ENCODE measurements around the gene CNOT6L. TPM values are rescaled to one million over a fixed set of nuclear protein-coding genes. Genes with fewer than 3 reads are reported as not detected.
"Not testable (repeated sequence)": the region's sequence is repeated elsewhere in the genome, so short reads cannot be mapped to it uniquely, and the experiment has no call there.

The CNOT6L gene
- total RNA-seq, 1 experiment from 2014 or later = 1.9 TPM

DNA sequence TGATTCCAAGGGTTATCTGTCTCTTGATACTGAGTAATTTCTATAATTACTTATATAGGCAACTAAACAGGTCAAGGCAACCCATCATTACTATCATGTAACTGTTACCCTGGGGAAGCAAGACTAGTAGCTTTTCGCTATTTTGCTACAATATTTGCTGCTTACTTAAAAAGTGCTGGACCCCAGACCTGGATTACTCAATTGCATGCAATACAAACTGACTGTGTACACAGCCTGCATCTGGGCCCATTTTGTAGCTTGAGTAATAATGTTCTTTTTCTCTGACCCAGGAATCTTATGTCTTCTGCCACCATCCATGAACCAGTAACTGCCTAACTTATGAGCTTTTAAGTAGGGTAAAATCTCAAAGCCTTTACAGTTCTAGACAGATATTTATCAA, 53.4 kb downstream of the CNOT6L start:
- no peak for DNase-seq
- no peaks in the 10 kb centered on the region; the same call in 1 of the 2 replicates for H3K36me3 ChIP-seq
- no peak overlapping the region for H3K4me3 ChIP-seq
- peaks cover 6% of the 10 kb centered on the region; the same call in 1 of the 2 replicates for H3K9me3 ChIP-seq
- H3K27me3 ChIP-seq = no peaks in the 10 kb centered on the region

DNA sequence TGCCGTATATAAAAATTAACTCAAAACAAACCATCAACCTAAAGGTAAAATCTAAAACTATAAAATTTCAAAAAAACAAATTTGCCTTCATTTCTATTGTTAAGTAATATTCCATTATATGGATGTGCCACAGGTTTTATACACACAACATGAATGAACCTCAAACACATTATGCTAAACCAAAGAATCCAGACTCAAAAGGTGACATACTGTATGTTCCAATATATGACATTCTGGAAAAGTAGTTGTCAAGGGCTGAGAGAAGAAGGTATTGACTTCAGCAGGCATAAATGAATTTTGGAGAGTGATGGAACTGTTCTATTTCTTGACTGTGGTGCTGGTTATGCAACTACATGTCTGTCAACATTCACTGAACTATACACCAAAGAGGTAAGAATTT, 56.6 kb downstream of the CNOT6L start:
- peaks cover 6% of the 10 kb centered on the region; the same call in 1 of the 2 replicates for H3K9me3 ChIP-seq
- DNase-seq = no peak
- no peaks in the 10 kb centered on the region for H3K27me3 ChIP-seq
- no peak overlapping the region for H3K4me3 ChIP-seq
- no peaks in the 10 kb centered on the region; the same call in 1 of the 2 replicates for H3K36me3 ChIP-seq

DNA sequence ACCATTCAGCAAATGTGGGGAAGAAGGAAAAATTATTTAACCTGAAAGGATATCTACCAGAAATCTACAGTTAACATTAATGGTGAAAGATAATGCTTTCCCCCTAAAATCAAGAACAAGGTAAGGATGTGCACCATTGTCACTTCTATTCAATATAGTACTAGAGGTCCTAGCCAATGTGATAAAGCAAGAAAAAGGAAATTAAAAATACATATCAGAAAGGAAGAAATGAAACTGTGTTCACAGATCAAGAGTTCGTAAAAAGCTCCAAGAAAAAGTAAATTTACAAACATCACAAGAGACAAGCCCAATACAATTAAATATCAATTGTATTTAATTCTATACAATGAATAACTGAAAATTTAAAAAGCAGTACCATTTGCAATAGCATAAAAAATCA, 57.6 kb downstream of the CNOT6L start:
- peaks cover 6% of the 10 kb centered on the region; the same call in 1 of the 2 replicates for H3K9me3 ChIP-seq
- H3K36me3 ChIP-seq = no peaks in the 10 kb centered on the region; the same call in none of the 2 replicates
- no peak for DNase-seq
- no peaks in the 10 kb centered on the region for H3K27me3 ChIP-seq
- no peak overlapping the region for H3K4me3 ChIP-seq

DNA sequence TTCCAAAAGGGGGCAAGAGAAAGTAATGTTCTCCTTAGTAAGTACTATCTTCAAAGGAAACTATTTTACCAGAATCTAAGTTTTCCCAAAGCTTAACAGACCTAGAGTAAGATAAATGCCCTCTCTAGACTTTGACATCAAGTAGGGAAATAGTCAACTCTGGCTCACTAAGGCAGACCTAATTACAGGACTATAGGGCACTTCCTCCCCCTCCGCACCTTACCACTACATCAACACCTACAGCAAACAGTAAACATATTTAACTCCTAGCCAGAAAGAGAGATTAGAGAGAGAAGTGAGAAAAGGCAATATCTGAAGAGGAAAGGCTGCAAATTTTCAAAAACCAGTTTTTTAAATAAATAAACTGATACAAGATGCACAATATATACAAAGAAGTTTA, 60.4 kb downstream of the CNOT6L start:
- Histone ChIP-seq H3K9me3 (peaks cover 6% of the 10 kb centered on the region; the same call in 1 of the 2 replicates), H3K27me3 (no peaks in the 10 kb centered on the region)
- DNase-seq = no peak

DNA sequence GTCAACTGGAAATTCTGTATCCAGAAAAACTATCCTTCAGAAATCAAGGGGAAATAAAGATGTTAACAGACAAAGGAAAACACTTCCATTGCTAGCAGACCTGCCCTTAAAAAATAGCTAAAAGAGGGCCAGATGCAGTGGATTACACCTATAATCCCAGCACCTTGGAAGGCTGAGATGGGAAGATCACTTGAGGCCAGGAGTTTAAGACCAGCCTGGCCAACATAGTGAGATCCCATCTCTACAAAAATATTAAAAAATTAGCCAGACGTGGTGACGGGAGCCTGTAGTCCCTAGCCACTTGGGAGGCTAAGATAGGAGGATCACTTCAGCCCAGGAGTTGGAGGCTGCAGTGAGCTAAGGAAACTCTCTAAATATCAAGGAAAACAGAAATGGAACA, 67.4 kb downstream of the CNOT6L start:
- Histone ChIP-seq H3K9me3 (no peaks in the 10 kb centered on the region), H3K4me3 (no peak overlapping the region), H3K36me3 (peaks cover 4% of the 10 kb centered on the region; the same call in 1 of the 2 replicates), H3K27me3 (no peaks in the 10 kb centered on the region)
- no peak for DNase-seq

More for the DNA sequence above, 60.4 kb downstream of the CNOT6L start:
- H3K4me3 ChIP-seq = no peak overlapping the region
- H3K36me3 ChIP-seq = peaks cover 4% of the 10 kb centered on the region

DNA sequence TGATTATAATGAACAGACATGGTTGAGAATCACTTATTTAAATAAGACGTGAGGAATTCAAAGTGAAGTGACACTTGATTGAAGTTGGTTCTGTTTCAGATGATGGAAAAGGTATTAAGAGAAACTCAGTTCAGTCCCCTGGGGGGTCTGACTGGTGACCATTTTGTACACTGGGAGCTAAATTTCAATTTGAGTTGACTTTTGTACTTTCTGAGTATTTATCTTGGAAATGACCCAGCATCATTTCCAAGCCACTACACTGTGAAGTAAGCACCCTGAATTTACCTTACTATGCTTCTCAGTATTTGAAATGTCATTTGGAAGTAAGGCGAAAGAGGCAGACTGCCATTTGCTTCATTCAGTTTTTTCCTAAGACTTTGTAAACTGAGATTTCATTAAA, 73.4 kb downstream of the CNOT6L start:
- no peaks in the 10 kb centered on the region for H3K9me3 ChIP-seq
- H3K27me3 ChIP-seq = no peaks in the 10 kb centered on the region
- no peak for DNase-seq

DNA sequence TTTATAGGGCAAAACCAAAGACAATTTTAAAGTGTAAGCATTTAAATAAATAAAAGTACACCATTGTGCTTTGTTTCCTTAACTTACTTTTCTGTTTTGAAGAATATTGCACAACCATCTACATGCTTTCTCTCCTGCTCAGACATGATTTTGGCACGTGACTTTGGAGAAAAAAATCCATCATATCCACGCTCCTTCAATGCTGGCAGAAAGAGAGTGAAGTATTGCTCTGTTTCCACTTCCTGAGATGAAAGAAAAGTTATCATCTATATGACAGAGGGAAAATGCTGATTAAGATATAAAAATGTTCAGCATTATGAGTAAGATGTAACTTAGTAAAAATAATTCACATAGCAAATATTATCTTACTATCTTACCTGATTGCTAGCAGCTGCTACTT, 77.1 kb downstream of the CNOT6L start:
- Histone ChIP-seq H3K9me3 (no peaks in the 10 kb centered on the region), H3K27me3 (no peaks in the 10 kb centered on the region), H3K4me3 (no peak overlapping the region), H3K36me3 (peaks cover 3% of the 10 kb centered on the region)
- DNase-seq = no peak

More for the DNA sequence above, 73.4 kb downstream of the CNOT6L start:
- H3K36me3 ChIP-seq = no peaks in the 10 kb centered on the region; the same call in 1 of the 2 replicates
- no peak overlapping the region for H3K4me3 ChIP-seq

DNA sequence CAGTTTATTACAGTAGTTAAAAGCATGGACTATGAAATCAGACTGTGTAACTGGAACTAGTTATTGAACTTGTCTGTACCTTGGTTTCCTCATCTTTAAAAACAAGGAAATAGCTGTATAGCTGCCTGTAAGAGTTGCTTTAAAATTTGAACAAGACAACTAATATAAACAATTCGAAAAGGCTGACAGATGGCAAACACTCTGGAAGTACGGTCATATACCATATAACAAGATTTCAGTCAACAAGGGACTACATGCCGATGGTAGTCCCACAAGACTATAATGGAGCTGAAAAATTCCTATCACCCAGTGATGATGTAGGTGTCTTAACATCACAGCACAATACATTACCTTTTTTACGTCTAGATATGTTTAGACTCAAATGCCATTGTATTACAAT, 78.7 kb downstream of the CNOT6L start:
- Histone ChIP-seq H3K27me3 (no peaks in the 10 kb centered on the region), H3K4me3 (no peak overlapping the region), H3K9me3 (no peaks in the 10 kb centered on the region), H3K36me3 (peaks cover 3% of the 10 kb centered on the region)
- no peak for DNase-seq

DNA sequence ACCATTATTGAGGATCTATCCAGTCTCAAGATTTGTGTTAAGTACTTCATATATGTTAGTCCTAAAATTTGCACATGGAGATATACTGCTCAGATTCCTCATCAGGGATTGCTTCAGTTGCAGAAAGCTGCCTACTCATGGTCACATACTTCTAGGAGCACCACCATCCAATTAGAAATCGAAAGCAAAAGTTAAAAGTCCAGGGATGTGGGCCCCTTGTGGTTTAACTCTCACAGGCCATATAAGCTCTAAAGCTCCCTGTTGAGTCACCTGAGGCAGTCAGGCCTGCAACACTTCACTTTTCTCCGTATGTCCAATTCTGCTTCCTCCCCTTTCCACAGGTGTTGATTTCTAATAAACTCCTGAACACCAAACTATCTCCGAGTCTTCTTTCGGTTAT, 84.2 kb downstream of the CNOT6L start:
- no peak for DNase-seq
- H3K27me3 ChIP-seq = no peaks in the 10 kb centered on the region
- peaks cover 3% of the 10 kb centered on the region; the same call in 1 of the 2 replicates for H3K36me3 ChIP-seq
- no peaks in the 10 kb centered on the region for H3K9me3 ChIP-seq
- H3K4me3 ChIP-seq = no peak overlapping the region

DNA sequence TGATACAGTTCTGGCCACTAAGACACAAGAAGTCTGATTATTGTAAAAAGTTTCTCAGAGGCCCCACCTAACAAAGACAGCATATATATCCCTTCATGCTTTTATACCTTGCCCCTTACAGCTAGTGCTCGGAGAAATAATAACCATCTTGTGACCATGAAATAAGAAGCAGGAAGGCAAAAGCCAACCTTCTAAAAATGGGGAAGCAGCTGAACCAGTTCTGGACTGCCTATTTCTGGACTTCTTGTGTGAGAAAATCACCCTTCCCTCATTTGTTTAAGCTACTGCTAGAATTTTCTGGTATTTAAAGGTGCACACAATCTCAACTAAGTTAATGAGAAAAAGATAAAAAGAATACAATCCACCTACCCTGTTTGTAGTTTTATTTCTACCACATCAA, 87.5 kb downstream of the CNOT6L start:
- no peak overlapping the region for H3K4me3 ChIP-seq
- no peaks in the 10 kb centered on the region for H3K9me3 ChIP-seq
- no peaks in the 10 kb centered on the region for H3K36me3 ChIP-seq
- H3K27me3 ChIP-seq = no peaks in the 10 kb centered on the region
- no peak for DNase-seq

DNA sequence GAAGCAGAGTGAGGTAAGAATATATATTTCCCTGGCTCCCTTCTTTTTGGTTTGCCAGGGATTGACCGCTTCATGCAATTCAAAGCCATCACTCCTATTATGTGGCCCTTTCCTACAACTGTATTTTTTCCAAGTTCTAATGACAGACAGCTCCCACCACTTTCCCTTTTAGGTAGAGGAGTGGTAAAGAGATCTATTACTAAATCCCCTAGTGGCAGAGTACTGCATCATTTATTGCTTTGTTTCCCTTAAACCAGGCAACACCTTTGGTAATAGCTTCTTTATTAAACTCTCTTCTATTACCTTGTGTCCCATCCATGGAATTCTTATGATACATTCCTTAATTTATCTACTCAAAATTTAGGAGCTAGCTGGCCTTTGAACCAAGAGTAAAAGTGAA, 90.7 kb downstream of the CNOT6L start:
- H3K4me3 ChIP-seq = no peak overlapping the region
- H3K36me3 ChIP-seq = no peaks in the 10 kb centered on the region

DNA sequence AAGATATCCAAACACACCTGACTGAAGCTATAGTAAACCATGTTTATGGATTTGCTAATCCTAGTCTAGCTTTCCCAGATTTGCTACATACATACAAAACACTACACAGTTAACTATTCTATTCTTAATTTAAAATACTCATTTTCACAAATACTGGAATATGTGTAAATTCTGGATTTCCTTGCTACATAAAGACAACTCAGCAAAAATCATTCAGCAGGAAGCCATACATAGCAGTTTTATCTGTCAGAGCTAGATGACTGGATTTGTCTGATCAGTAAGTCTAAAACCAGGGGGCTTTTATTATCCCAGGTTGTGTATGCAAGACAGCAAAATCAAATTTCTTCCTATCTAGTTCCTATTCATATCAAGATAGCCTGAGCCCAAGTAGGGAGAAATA, 98.1 kb downstream of the CNOT6L start:
- no peaks in the 10 kb centered on the region for H3K9me3 ChIP-seq
- DNase-seq = no peak

More for the DNA sequence above, 90.7 kb downstream of the CNOT6L start:
- Histone ChIP-seq H3K9me3 (no peaks in the 10 kb centered on the region), H3K27me3 (no peaks in the 10 kb centered on the region)
- DNase-seq = no peak

DNA sequence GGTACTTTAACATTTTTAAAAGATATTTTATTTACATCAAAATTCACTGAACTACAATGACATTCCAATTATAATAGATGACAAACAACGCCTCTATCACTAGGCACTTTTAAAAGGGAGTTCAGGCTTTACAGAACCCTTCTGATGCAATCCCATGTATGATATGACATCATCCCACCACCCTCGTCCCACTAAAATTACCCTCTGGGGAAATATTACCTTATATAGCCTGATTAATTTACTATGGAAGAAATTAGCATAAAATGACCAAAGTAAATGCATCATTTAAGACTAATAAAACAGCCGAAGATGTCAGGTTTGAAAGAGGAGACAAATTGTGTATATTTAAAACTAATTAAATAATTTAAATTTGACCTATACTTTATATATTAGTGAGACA, 100.7 kb downstream of the CNOT6L start:
- H3K27me3 ChIP-seq, DNase-seq, H3K36me3 ChIP-seq, H3K4me3 ChIP-seq, H3K9me3 ChIP-seq: not testable (repeated sequence)

More for the DNA sequence above, 98.1 kb downstream of the CNOT6L start:
- H3K4me3 ChIP-seq = no peak overlapping the region
- no peaks in the 10 kb centered on the region for H3K36me3 ChIP-seq
- H3K27me3 ChIP-seq = no peaks in the 10 kb centered on the region

DNA sequence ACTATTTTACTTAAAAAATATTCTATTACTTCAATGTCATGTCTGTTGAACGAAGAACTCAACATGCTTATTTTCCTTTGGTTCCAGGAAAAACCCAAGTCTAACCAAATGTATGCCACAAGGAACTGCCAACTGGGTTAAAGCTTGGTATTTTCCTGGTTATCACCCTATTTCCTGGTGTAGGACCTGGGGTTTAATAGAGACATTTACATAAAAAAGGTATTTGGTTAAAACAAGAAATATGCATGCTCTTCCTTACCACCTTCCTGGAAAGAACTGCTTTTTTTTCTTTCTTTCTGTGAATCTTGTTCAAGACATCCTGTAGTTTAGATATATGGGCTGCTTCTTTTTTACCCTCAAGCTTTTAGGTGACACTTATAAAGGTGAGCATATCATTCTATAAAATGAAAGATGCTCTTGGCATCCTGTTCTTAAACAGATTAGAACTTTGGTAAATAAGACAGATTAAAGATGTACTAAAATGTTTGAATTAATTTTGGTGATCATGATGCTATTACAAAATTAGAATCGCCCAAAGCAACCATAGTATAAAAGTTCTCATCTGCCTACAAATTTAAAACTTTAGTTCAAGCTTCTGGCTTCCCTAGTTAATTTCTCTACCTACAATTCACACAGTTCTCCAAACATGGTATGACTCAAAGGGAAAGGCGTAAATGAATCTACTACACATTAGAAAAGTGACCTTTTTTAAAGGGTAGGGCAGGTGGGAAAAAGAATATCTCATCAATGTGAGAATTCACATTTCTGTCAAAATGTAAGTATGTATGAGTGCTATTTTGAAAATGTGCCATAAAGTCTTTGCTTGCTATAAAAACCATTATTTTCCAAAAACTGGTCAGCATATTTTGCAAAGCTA, 103.5 kb downstream of the CNOT6L start:
- no peaks in the 10 kb centered on the region for H3K27me3 ChIP-seq
- no peaks in the 10 kb centered on the region for H3K36me3 ChIP-seq
- no peak overlapping the region for H3K4me3 ChIP-seq
- no peaks in the 10 kb centered on the region for H3K9me3 ChIP-seq
- DNase-seq = no peak

DNA sequence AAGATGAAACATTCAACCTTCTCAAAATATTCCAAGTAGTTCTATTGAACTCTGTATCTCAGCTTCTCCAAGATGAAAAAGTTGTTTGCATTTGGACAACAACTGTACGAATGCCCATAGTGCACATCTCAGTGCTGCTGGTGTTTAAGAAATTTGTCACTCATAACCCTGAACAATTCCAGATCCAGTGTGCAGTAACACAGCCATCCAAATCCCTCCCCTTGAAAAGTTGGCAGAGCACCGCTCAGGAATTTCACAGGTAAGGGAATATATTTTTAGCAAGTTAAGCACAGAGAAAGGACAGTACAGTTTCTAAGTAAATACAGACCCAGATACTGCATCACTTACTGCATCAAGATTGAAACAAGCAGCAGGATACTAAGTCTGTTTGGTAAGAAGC, 104.7 kb downstream of the CNOT6L start:
- DNase-seq = no peak
- H3K36me3 ChIP-seq = no peaks in the 10 kb centered on the region
- no peaks in the 10 kb centered on the region for H3K27me3 ChIP-seq
- no peaks in the 10 kb centered on the region for H3K9me3 ChIP-seq
- no peak overlapping the region for H3K4me3 ChIP-seq

DNA sequence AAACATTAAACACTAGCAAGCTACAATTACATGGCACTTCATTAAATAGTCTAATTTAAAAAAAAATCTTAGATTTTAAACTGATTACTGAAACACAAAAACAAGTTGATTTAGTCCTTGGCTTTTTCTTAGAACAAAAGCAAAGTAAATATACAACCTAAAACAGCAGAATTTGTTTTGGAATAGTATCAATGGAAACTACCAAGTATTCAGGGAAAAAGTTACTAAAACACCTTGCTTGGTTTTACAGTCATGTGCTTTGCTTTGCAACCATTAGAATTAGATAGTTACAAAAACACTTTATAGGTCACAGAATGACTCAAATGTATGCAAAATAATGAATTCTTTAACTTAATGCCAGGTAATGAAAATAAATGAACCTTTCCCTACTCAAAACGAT, 105.3 kb downstream of the CNOT6L start:
- Histone ChIP-seq H3K27me3 (no peaks in the 10 kb centered on the region), H3K4me3 (no peak overlapping the region), H3K9me3 (no peaks in the 10 kb centered on the region), H3K36me3 (no peaks in the 10 kb centered on the region)
- DNase-seq = no peak

DNA sequence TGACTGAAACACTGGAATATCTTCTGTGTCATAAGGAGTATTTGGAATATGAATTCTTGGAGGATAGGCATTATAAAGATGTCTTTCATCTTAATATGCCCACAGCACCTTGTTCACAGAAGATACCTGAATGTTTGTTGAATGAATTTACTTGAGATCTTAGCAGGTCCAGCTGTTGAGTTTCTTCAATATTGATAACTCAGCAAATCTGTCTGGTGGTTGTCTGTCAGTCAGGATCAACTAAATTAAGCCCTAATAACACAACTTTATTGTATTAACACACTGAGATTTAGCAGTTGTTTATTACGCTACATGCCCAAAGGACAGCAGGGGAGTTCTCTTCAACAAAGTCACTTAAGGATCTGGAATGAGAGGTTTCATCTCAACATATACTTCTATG, 106.5 kb downstream of the CNOT6L start:
- H3K36me3 ChIP-seq = no peaks in the 10 kb centered on the region
- H3K9me3 ChIP-seq = no peaks in the 10 kb centered on the region
- no peak for DNase-seq

DNA sequence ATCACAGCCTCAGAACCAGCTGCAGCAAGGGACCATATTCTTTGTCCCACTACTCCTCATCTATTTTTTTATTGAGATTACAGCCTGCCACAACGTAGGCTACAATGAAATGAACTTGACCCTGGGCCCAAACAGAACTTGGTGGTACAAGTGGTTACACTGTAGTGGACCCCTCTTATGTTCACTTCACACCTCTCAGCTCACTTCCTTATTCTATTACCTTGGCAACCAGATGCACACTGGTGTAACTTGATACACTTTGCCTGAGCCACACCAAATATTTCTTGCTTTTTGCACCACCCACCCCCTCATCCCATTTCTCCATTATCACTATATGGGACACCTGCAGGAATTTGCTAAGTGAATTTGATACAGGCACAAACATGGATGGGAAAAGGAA, 107.7 kb downstream of the CNOT6L start:
- Histone ChIP-seq H3K9me3 (no peaks in the 10 kb centered on the region), H3K27me3 (no peaks in the 10 kb centered on the region), H3K4me3 (no peak overlapping the region), H3K36me3 (no peaks in the 10 kb centered on the region)
- DNase-seq = no peak

More for the DNA sequence above, 106.5 kb downstream of the CNOT6L start:
- Histone ChIP-seq H3K4me3 (no peak overlapping the region), H3K27me3 (no peaks in the 10 kb centered on the region)
